OCI-LY7 (cell line): ENCODE measurements around the gene CPA1. TPM values are rescaled to one million over a fixed set of nuclear protein-coding genes. Genes with fewer than 3 reads are reported as not detected.
A peak's percentile ranks its signal among the peaks of the same experiment; 100 is the strongest.

Source experiments
- BruUV-seq: library from RNA; stranded (reverse); fragments of 400-500 nt; replicated peaks from 2 replicates; lab custom pipeline; 2021; lab: Mats Ljungman, UMichigan
- CTCF ChIA-PET: fragments of 300-600 bp; sonication (Branson Sonifier 250); formaldehyde crosslinking; loops from one replicate; lab custom pipeline; 2022; ENCODE audit warnings: antibody characterized with exemption; ENCODE audit not compliant: unreplicated experiment; lab: Charles Lee
- POLR2A ChIA-PET: fragments of 300-600 bp; sonication (Branson Sonifier 250); formaldehyde crosslinking; loops from one replicate; lab custom pipeline; 2022; ENCODE audit warnings: antibody characterized with exemption; lab: Charles Lee
- DNase-seq: peaks from one replicate; pipeline ENCODE4 v3.0.0-alpha.2; 2015; ENCODE audit warnings: low spot score
- H2AFZ ChIP-seq: fragments of 200-600 bp; sonication (generic), shearing (Covaris generic); 2 replicates; pipeline ENCODE4 v1.6.1; 2014; ENCODE audit warnings: mild to moderate bottlenecking, antibody characterized with exemption, low read length, moderate library complexity
- H3K27ac ChIP-seq: fragments of 200-600 bp; sonication (generic); 2 replicates; pipeline ENCODE4 v1.5.1; 2014; ENCODE audit warnings: mixed run types, low read depth, mild to moderate bottlenecking, moderate library complexity, low read length, inconsistent platforms; ENCODE audit not compliant: poor library complexity, severe bottlenecking
- H3K36me3 ChIP-seq: fragments of 200-600 bp; sonication (generic); 2 replicates; pipeline ENCODE4 v1.6.1; 2014; ENCODE audit warnings: mild to moderate bottlenecking, antibody characterized with exemption, low read length, moderate library complexity, mixed read lengths; ENCODE audit not compliant: insufficient read depth
- H3K4me1 ChIP-seq: fragments of 200-600 bp; sonication (generic); 2 replicates; pipeline ENCODE4 v1.5.1; 2014; ENCODE audit warnings: mild to moderate bottlenecking, low read length; ENCODE audit not compliant: insufficient read depth, poor library complexity, severe bottlenecking
- H3K4me2 ChIP-seq: fragments of 200-600 bp; sonication (generic); 2 replicates; pipeline ENCODE4 v1.6.1; 2014; ENCODE audit warnings: mild to moderate bottlenecking, low read length
- H3K4me3 ChIP-seq: fragments of 200-600 bp; sonication (generic); 2 replicates; pipeline ENCODE4 v1.5.1; 2014; ENCODE audit warnings: mild to moderate bottlenecking, low read depth, low read length; ENCODE audit not compliant: poor library complexity, severe bottlenecking
- H3K79me2 ChIP-seq: fragments of 200-600 bp; sonication (generic); 2 replicates; pipeline ENCODE4 v1.6.1; 2016; ENCODE audit warnings: low read depth, mild to moderate bottlenecking, low read length, moderate library complexity, mixed read lengths; ENCODE audit not compliant: insufficient read depth
- H3K9me2 ChIP-seq: fragments of 200-600 bp; sonication (generic); 2 replicates; pipeline ENCODE4 v1.6.1; 2016; ENCODE audit warnings: mild to moderate bottlenecking, low read length, mixed read lengths; ENCODE audit not compliant: insufficient read depth
- H3K9me3 ChIP-seq: fragments of 200-600 bp; sonication (generic); 2 replicates; pipeline ENCODE4 v1.6.1; 2014; ENCODE audit warnings: mild to moderate bottlenecking, mixed run types, low read length, mixed read lengths
- H4K20me1 ChIP-seq: fragments of 200-600 bp; sonication (generic); 2 replicates; pipeline ENCODE4 v1.6.1; 2014; ENCODE audit warnings: mild to moderate bottlenecking, antibody characterized with exemption, low read length, moderate library complexity, mixed read lengths; ENCODE audit not compliant: insufficient read depth
- EZH2phosphoT487 ChIP-seq: fragments of 200-600 bp; sonication (generic); IDR thresholded peaks from 2 replicates; pipeline ENCODE4 v1.6.1; 2018; ENCODE audit warnings: low read depth, borderline replicate concordance, mild to moderate bottlenecking, mixed run types, antibody characterized with exemption, low read length, moderate library complexity, mixed read lengths
- intact Hi-C: fragments of 100-400 bp; cut with micrococcal nuclease; formaldehyde crosslinking; loops from one replicate; pipeline ENCODE4 v1.10.0; 2022; ENCODE audit not compliant: unreplicated experiment
- total RNA-seq, 2 experiments: library from RNA; depleted of rRNA in 1 of 2; stranded (reverse); fragments of >200 nt in 1 of 2; shearing (Covaris generic) in 1 of 2; gene quantifications; 2 replicates each; pipeline ENCODE4 v1.2.3, GENCODE V29; 2014 to 2022
- TF ChIP-seq, protein P1 (sequence below): fragments of 200-600 bp; sonication (generic); conservative IDR thresholded peaks from 2 replicates; pipeline ENCODE4 v1.5.1; 2014; ENCODE audit warnings: mild to moderate bottlenecking, antibody characterized with exemption, low read length, moderate library complexity, mixed read lengths

The CPA1 gene
- total RNA-seq, 2 experiments from 2014 or later, result not detected

DNA sequence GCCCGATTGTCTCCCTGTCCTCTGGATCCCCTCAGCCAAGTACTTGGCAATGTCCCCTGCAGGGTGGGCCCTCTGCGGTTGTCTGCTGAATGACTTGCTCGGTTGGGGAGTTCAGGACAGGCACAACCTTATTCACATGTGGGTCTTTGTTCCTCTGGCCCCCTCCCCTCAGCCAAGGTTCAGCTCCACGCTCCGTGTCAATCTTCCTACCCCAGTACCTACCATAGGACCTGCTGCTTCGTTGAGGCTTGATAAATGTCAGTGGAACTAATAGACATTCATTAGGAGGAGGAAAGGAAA lies 28.6 kb upstream of the CPA1 start:
- ChIA-PET CTCF (no interaction called here), POLR2A (no interaction called here)
- Histone ChIP-seq H3K36me3 (no peaks in the 10 kb centered on the region), H3K27ac (no peak overlapping the region), H3K4me1 (no peaks in the 10 kb centered on the region), H3K4me2 (peak overlapping the region; percentile 12; the same call in 1 of the 2 replicates), H3K9me3 (no peaks in the 10 kb centered on the region), H4K20me1 (no peaks in the 10 kb centered on the region), H3K4me3 (no peak overlapping the region), H3K9me2 (no peaks in the 10 kb centered on the region), H3K79me2 (no peaks in the 10 kb centered on the region), H2AFZ (no peak overlapping the region)
- no peak for DNase-seq
- no TSS peak for BruUV-seq
- TF ChIP-seq EZH2phosphoT487, result no peak
- TF ChIP-seq, protein P1, sequence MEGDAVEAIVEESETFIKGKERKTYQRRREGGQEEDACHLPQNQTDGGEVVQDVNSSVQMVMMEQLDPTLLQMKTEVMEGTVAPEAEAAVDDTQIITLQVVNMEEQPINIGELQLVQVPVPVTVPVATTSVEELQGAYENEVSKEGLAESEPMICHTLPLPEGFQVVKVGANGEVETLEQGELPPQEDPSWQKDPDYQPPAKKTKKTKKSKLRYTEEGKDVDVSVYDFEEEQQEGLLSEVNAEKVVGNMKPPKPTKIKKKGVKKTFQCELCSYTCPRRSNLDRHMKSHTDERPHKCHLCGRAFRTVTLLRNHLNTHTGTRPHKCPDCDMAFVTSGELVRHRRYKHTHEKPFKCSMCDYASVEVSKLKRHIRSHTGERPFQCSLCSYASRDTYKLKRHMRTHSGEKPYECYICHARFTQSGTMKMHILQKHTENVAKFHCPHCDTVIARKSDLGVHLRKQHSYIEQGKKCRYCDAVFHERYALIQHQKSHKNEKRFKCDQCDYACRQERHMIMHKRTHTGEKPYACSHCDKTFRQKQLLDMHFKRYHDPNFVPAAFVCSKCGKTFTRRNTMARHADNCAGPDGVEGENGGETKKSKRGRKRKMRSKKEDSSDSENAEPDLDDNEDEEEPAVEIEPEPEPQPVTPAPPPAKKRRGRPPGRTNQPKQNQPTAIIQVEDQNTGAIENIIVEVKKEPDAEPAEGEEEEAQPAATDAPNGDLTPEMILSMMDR, result no peak
- intact Hi-C loops, result no loop called here

GRCh38 chr7:130352194-130353074 lies 27.9 kb upstream of the CPA1 start:
- H4K20me1 ChIP-seq, result no peaks in the 10 kb centered on the region
- CTCF ChIA-PET, result no interaction called here
- no peaks in the 10 kb centered on the region for H3K9me3 ChIP-seq
- POLR2A ChIA-PET, result no interaction called here
- H3K4me3 ChIP-seq, result no peak overlapping the region
- DNase-seq, result no peak
- H3K79me2 ChIP-seq, result no peaks in the 10 kb centered on the region
- no peak overlapping the region for H3K4me2 ChIP-seq
- no peak for TF ChIP-seq EZH2phosphoT487
- TF ChIP-seq, protein P1, result no peak
- H3K9me2 ChIP-seq, result no peaks in the 10 kb centered on the region
- intact Hi-C loops, result no loop called here
- no peaks in the 10 kb centered on the region for H3K4me1 ChIP-seq
- H3K27ac ChIP-seq, result no peak overlapping the region
- H2AFZ ChIP-seq, result no peak overlapping the region
- no TSS peak for BruUV-seq
- no peaks in the 10 kb centered on the region for H3K36me3 ChIP-seq

DNA sequence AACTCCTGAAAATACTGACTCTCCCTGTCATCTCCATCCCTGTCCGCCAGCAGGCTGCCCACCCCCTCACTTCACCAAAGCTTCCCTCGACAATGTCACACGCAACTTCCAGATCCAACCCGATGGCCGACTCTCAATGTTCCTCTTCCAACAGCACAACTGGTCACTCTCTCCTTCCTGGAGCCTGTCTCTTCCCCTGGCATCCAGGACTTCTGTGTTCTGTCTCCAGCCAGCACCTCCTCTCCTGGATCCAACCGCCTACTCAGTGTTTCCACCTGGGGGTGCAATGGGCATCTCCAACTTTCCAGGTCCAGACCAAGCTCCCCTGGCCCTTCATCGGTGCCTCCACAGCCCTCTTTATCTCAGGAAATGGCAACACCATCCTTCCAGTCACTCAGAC lies 27.1 kb upstream of the CPA1 start:
- DNase-seq, result no peak
- no peak overlapping the region for H2AFZ ChIP-seq
- H3K79me2 ChIP-seq, result no peaks in the 10 kb centered on the region
- TF ChIP-seq EZH2phosphoT487, result no peak
- TF ChIP-seq, protein P1, result no peak
- BruUV-seq, result no TSS peak
- no peak overlapping the region for H3K27ac ChIP-seq
- no peaks in the 10 kb centered on the region for H3K36me3 ChIP-seq
- no peak overlapping the region for H3K4me3 ChIP-seq
- H4K20me1 ChIP-seq, result no peaks in the 10 kb centered on the region
- no peaks in the 10 kb centered on the region for H3K9me3 ChIP-seq
- CTCF ChIA-PET, result no interaction called here
- POLR2A ChIA-PET, result no interaction called here
- H3K9me2 ChIP-seq, result no peaks in the 10 kb centered on the region
- H3K4me1 ChIP-seq, result no peaks in the 10 kb centered on the region
- H3K4me2 ChIP-seq, result no peak overlapping the region
- intact Hi-C loops, result no loop called here
